CD14-positive monocyte (primary cell): ENCODE measurements around the gene RPS6KA2. TPM values are rescaled to one million over a fixed set of nuclear protein-coding genes. Genes with fewer than 3 reads are reported as not detected.
A peak's percentile ranks its signal among the peaks of the same experiment; 100 is the strongest.

ENCODE experiments used
- DNase-seq, 3 donors: peaks; one replicate each; pipeline ENCODE4 v3.0.0-alpha.2; 2011 to 2022
- H2AFZ ChIP-seq: 2 replicates; pipeline ENCODE4 v1.6.0; 2012; ENCODE audit warnings: mild to moderate bottlenecking, low read depth, low read length, inconsistent platforms; ENCODE audit not compliant: insufficient read depth, poor library complexity, severe bottlenecking
- H3K27ac ChIP-seq, 2 donors: 1 replicate in 1 of 2; 2 replicates in 1 of 2; pipeline ENCODE4 v1.5.1; 2012 to 2013; ENCODE audit warnings: low read length in 2 of 2, control low read depth in 1 of 2, inconsistent platforms in 1 of 2, low read depth in 1 of 2, mild to moderate bottlenecking in 1 of 2
- H3K27me3 ChIP-seq, 2 donors: one replicate each; pipeline versions ENCODE4 v1.6.0 to v1.6.1; 2011 to 2013; ENCODE audit warnings: low read length in 2 of 2; ENCODE audit not compliant: control insufficient read depth in 2 of 2, insufficient read depth in 2 of 2
- H3K36me3 ChIP-seq, 2 donors: replicated peaks in 1 of 2; 1 replicate in 1 of 2; 2 replicates in 1 of 2; pipeline versions ENCODE4 v1.5.1 to v1.6.1; 2012 to 2013; ENCODE audit warnings: low read length in 2 of 2, control low read depth in 1 of 2, inconsistent platforms in 1 of 2, mild to moderate bottlenecking in 1 of 2; ENCODE audit not compliant: insufficient read depth in 2 of 2, control insufficient read depth in 1 of 2
- H3K4me1 ChIP-seq, 2 donors: 1 replicate in 1 of 2; 2 replicates in 1 of 2; pipeline versions ENCODE4 v1.5.1 to v1.6.1; 2012 to 2013; ENCODE audit warnings: low read length in 2 of 2, control low read depth in 1 of 2, inconsistent platforms in 1 of 2, mild to moderate bottlenecking in 1 of 2, moderate library complexity in 1 of 2; ENCODE audit not compliant: insufficient read depth in 2 of 2, control insufficient read depth in 1 of 2
- H3K4me2 ChIP-seq: replicated peaks from 2 replicates; pipeline ENCODE3; 2012; ENCODE audit warnings: low read length, moderate library complexity, mild to moderate bottlenecking; ENCODE audit not compliant: poor library complexity, severe bottlenecking; ENCODE audit errors: extremely low read depth
- H3K4me3 ChIP-seq, 3 experiments: fragments of 200-600 bp in 1 of 3; sonication (generic) in 1 of 3; replicated peaks in 1 of 3; 1 replicate in 2 of 3; 2 replicates in 1 of 3; pipeline ENCODE4 v1.5.1; 2011 to 2013; ENCODE audit warnings: low read length in 3 of 3, mild to moderate bottlenecking in 3 of 3, control low read depth in 2 of 3, low read depth in 2 of 3, inconsistent platforms in 1 of 3, moderate library complexity in 1 of 3
- H3K79me2 ChIP-seq: 2 replicates; pipeline ENCODE4 v1.6.0; 2012; ENCODE audit warnings: mild to moderate bottlenecking, control low read depth, inconsistent platforms, low read length, moderate library complexity; ENCODE audit not compliant: insufficient read depth
- H3K9ac ChIP-seq: 2 replicates; pipeline ENCODE4 v1.6.0; 2017; ENCODE audit warnings: low read length, mild to moderate bottlenecking; ENCODE audit not compliant: insufficient read depth, poor library complexity, severe bottlenecking
- H3K9me3 ChIP-seq, 2 donors: replicated peaks in 1 of 2; 1 replicate in 1 of 2; 2 replicates in 1 of 2; pipeline versions ENCODE4 v1.5.1 to v1.6.1; 2012 to 2013; ENCODE audit warnings: low read length in 2 of 2, control low read depth in 1 of 2; ENCODE audit not compliant: control insufficient read depth in 1 of 2, insufficient read depth in 1 of 2
- H4K20me1 ChIP-seq: 2 replicates; pipeline ENCODE4 v1.6.0; 2012; ENCODE audit warnings: mild to moderate bottlenecking, low read length, control low read depth, moderate library complexity; ENCODE audit not compliant: insufficient read depth
- H3K27ac Mint-ChIP-seq, 7 donors: one replicate each; pipeline ENCODE4 v1.8.0; 2020; ENCODE audit warnings: mild to moderate bottlenecking in 7 of 7, mixed read lengths in 7 of 7, moderate library complexity in 6 of 7, inconsistent platforms in 2 of 7
- H3K27me3 Mint-ChIP-seq, 3 donors: one replicate each; pipeline ENCODE4 v1.8.0; 2021 to 2022; ENCODE audit warnings: low read depth in 3 of 3, mild to moderate bottlenecking in 3 of 3, mixed read lengths in 3 of 3, moderate library complexity in 3 of 3, inconsistent platforms in 1 of 3
- H3K36me3 Mint-ChIP-seq, 2 donors: one replicate each; pipeline ENCODE4 v1.8.0; 2020; ENCODE audit warnings: mixed read lengths in 2 of 2, inconsistent platforms in 1 of 2, mild to moderate bottlenecking in 1 of 2
- H3K4me1 Mint-ChIP-seq: one replicate; pipeline ENCODE4 v1.8.0; 2020; ENCODE audit warnings: mild to moderate bottlenecking, mixed read lengths
- H3K4me3 Mint-ChIP-seq, 2 donors: one replicate each; pipeline ENCODE4 v1.8.0; 2020; ENCODE audit warnings: mild to moderate bottlenecking in 2 of 2, mixed read lengths in 2 of 2, moderate library complexity in 1 of 2
- H3K9me3 Mint-ChIP-seq, 7 donors: one replicate each; pipeline ENCODE4 v1.8.0; 2020 to 2022; ENCODE audit warnings: mixed read lengths in 7 of 7, mild to moderate bottlenecking in 6 of 7, moderate library complexity in 6 of 7, inconsistent platforms in 2 of 7
- CTCF ChIP-seq: fragments of 200-600 bp; IDR thresholded peaks from one replicate; pipeline ENCODE4 v1.8.0; 2022; ENCODE audit warnings: antibody characterized with exemption, mild to moderate bottlenecking
- WGBS: methylation state at CpG from one replicate; pipeline ENCODE4 v1.1.5; 2013; ENCODE audit warnings: missing lambda C conversion rate; ENCODE audit not compliant: insufficient coverage; 5-methylcytosine and 5-hydroxymethylcytosine counted together
- intact Hi-C, 2 donors: fragments of 100-400 bp; cut with micrococcal nuclease; formaldehyde crosslinking; loops; one replicate each; pipeline versions ENCODE4 v1.15.0 to v1.15.1; 2023
- polyA plus RNA-seq, 3 donors: library from polyadenylated mRNA; depleted of rRNA in 1 of 3; unstranded in 2 of 3; stranded (reverse) in 1 of 3; fragments of 300-500 nt in 2 of 3; fragments of >200 nt in 1 of 3; fragmentation: Illumina TruSeq in 2 of 3; gene quantifications; 1 replicate in 2 of 3; 2 replicates in 1 of 3; pipeline ENCODE4 v1.2.3, GENCODE V29; 2012 to 2021

Gene RPS6KA2
- polyA plus RNA-seq, 3 donors, result 1.4 to 3.1 (median 1.9) TPM

- H3K9me3 ChIP-seq, result peaks cover 6 to 12% of the 10 kb centered on the region in 2 donors
- intact Hi-C loops, result no loop called here
- no peaks in the 10 kb centered on the region for H3K36me3 Mint-ChIP-seq
- no peak overlapping the region for H3K4me3 Mint-ChIP-seq
- H3K4me1 ChIP-seq, result no peaks in the 10 kb centered on the region
- H3K36me3 ChIP-seq, result no peaks in the 10 kb centered on the region
- no peak overlapping the region for H3K27ac Mint-ChIP-seq
- H3K9me3 Mint-ChIP-seq, result peaks cover 4 to 17% (median 8%) of the 10 kb centered on the region in 7 donors
- H3K4me2 ChIP-seq, result no peak overlapping the region
- H3K9ac ChIP-seq, result no peak overlapping the region
- H3K27me3 ChIP-seq, result no peaks in the 10 kb centered on the region
- no peaks in the 10 kb centered on the region for H3K27me3 Mint-ChIP-seq
- H3K4me1 Mint-ChIP-seq, result no peaks in the 10 kb centered on the region
- TF ChIP-seq CTCF, result no peak
- H3K27ac ChIP-seq, result no peak overlapping the region
- H4K20me1 ChIP-seq, result no peaks in the 10 kb centered on the region
- H3K4me3 ChIP-seq, result no peak overlapping the region
- 64% methylated on average over 8 of the region's 11 CpGs for WGBS
- no peak overlapping the region for H2AFZ ChIP-seq
- no peaks in the 10 kb centered on the region for H3K79me2 ChIP-seq
- DNase-seq, result peak in 2 of 3 donors; percentile 9 to 47
Observed at GRCh38 chr6:166515072-166515810, 111.8 kb downstream of the RPS6KA2 start.

- DNase-seq, result no peak
- no peak overlapping the region for H3K27ac ChIP-seq
- no peak overlapping the region for H3K9ac ChIP-seq
- H3K4me1 ChIP-seq, result no peaks in the 10 kb centered on the region
- WGBS, result 95% methylated on average over 3 of the region's 3 CpGs
- Mint-ChIP-seq H3K4me1 (no peaks in the 10 kb centered on the region), H3K36me3 (no peaks in the 10 kb centered on the region), H3K9me3 (peaks cover 2 to 14% (median 8%) of the 10 kb centered on the region in 7 donors), H3K27me3 (no peaks in the 10 kb centered on the region), H3K4me3 (no peak overlapping the region), H3K27ac (peak overlapping the region in 1 of 7 donors; percentile 42)
- H3K4me3 ChIP-seq, result no peak overlapping the region
- H2AFZ ChIP-seq, result no peak overlapping the region
- H3K36me3 ChIP-seq, result no peaks in the 10 kb centered on the region
- intact Hi-C loops, result no loop called here
- H3K9me3 ChIP-seq, result peaks cover 6 to 9% of the 10 kb centered on the region in 2 donors
- H3K79me2 ChIP-seq, result no peaks in the 10 kb centered on the region
- no peak for TF ChIP-seq CTCF
- no peaks in the 10 kb centered on the region for H3K27me3 ChIP-seq
- H3K4me2 ChIP-seq, result no peak overlapping the region
- no peaks in the 10 kb centered on the region for H4K20me1 ChIP-seq
Observed at GRCh38 chr6:166514196-166514595, 112.9 kb downstream of the RPS6KA2 start.
